ENCODE data around the gene MAGEB16.

GRCh38 chrX:35786271-35786670 is 11.9 kb upstream of the MAGEB16 start:
- TF ChIP-seq EZH2 (IDR thresholded peaks at IDR 0.05) (no peak), CTCF (IDR thresholded peaks at IDR 0.05 in 2 of 3, conservative IDR thresholded peaks at IDR 0.05 in 1 of 3; ENCODE audit: borderline replicate concordance in 1 of 3, insufficient read depth in 1 of 3, low read depth in 2 of 3, low read length in 2 of 3) (no peak), ZFX (IDR thresholded peaks at IDR 0.05) (no peak), ELF1 (IDR thresholded peaks at IDR 0.05; ENCODE audit: borderline replicate concordance, low read depth) (no peak), ZNF274 (IDR thresholded peaks at IDR 0.05; ENCODE audit: low read depth, low read length) (no peak), POLR2AphosphoS5 (IDR thresholded peaks at IDR 0.05; ENCODE audit: low read depth, low read length) (no peak), JUND (IDR thresholded peaks at IDR 0.05) (no peak), REST (IDR thresholded peaks at IDR 0.05; ENCODE audit: low read depth) (no peak), POLR2A (IDR thresholded peaks at IDR 0.05; ENCODE audit: borderline replicate concordance, extremely low read depth, insufficient read depth, insufficient read length) (no peak), CEBPB (IDR thresholded peaks at IDR 0.05; ENCODE audit: low read depth) (no peak), SIN3A (IDR thresholded peaks at IDR 0.05; ENCODE audit: low read depth) (no peak), MAX (IDR thresholded peaks at IDR 0.05) (no peak), SRF (IDR thresholded peaks at IDR 0.05; ENCODE audit: low read depth) (no peak), ATF3 (IDR thresholded peaks at IDR 0.05) (no peak)

Measured in HCT116 (cell line).